Stimulated activated naive B cell treated with anti-CD40 and anti-IgM and Interleukin-4, amounts not matched to agents 10 μg/mL and 1 μg/mL and 100 μg/mL, for 72 hours (primary cell): ENCODE measurements around the gene ENPP3.
A peak's percentile ranks its signal among the peaks of the same experiment; 100 is the strongest.
"Not testable (repeated sequence)": the region's sequence is repeated elsewhere in the genome, so short reads cannot be mapped to it uniquely, and the experiment has no call there.

ENCODE experiments used
- ATAC-seq, 2 donors: fragments of 150-1000 bp; cut with Tn5 transposase; replicated peaks; 2 replicates each; pipeline ENCODE4 v1.10.0; 2021; ENCODE audit warnings: moderate library complexity in 1 of 2
- DNase-seq: peaks from one replicate; pipeline ENCODE4 v3.0.0; 2021
- H3K27ac Mint-ChIP-seq: one replicate; pipeline ENCODE4 v1.8.0; 2022; ENCODE audit warnings: mild to moderate bottlenecking, mixed read lengths
- H3K27me3 Mint-ChIP-seq, 2 donors: one replicate each; pipeline ENCODE4 v1.8.0; 2022; ENCODE audit warnings: mixed read lengths in 2 of 2
- H3K36me3 Mint-ChIP-seq, 2 donors: one replicate each; pipeline ENCODE4 v1.8.0; 2022; ENCODE audit warnings: mixed read lengths in 2 of 2, mild to moderate bottlenecking in 1 of 2
- H3K4me1 Mint-ChIP-seq, 2 donors: one replicate each; pipeline ENCODE4 v1.8.0; 2022; ENCODE audit warnings: mixed read lengths in 2 of 2, mild to moderate bottlenecking in 1 of 2
- H3K4me3 Mint-ChIP-seq, 2 donors: one replicate each; pipeline ENCODE4 v1.8.0; 2022; ENCODE audit warnings: mild to moderate bottlenecking in 2 of 2, mixed read lengths in 2 of 2, moderate library complexity in 1 of 2
- H3K9me3 Mint-ChIP-seq, 2 donors: one replicate each; pipeline ENCODE4 v1.8.0; 2022; ENCODE audit warnings: mixed read lengths in 2 of 2, mild to moderate bottlenecking in 1 of 2

The ENPP3 gene

DNA sequence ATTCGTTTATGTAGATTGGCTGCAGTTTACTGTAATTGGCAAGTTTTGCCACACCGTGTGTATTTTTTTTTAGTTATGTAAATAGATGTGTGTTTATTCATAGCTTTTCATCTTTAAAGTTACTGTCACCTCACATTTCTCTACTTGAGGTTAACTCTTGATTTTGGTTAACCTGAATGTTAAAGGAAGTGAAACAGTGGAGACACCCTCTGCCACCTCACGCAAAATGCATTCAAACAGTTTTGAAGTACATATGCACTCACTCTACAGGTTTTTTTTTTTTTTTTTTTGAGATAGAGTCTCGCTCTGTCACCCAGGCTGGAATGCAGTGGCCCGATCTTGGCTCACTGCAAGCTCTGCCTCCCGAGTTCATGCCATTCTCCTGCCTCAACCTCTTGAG, 46.4 kb downstream of the ENPP3 start:
- peak; percentile 71 for DNase-seq
- Mint-ChIP-seq H3K27me3 (no peaks in the 10 kb centered on the region), H3K27ac (peak overlapping the region; percentile 96), H3K36me3 (peaks cover 21 to 22% of the 10 kb centered on the region in 2 donors), H3K4me1 (peaks cover 33 to 70% of the 10 kb centered on the region in 2 donors), H3K9me3 (peaks cover 0 to 6% of the 10 kb centered on the region in 2 donors), H3K4me3 (peak overlapping the region; percentile 34 to 46)
- peak; percentile 64 to 75 for ATAC-seq

DNA sequence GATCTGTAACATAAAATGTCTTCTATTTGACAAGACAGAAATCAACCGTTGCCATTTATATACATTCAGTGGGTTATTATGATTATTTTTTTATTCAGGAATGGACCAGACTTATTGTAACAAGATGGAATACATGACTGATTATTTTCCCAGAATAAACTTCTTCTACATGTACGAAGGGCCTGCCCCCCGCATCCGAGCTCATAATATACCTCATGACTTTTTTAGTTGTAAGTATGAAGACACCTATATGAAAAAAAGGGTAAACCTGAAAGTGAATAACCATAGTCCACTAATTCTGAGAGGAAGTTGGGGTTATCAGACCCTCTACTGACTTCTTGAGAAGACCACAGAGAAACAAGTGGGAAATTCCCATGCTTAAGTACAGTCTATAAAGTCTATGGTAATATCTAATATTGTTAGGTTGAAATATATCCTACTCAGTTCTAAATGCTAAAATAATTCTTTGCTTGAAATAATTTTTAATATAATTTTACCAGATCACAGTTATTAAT, 48.2 kb downstream of the ENPP3 start:
- Mint-ChIP-seq H3K4me3 (no peak overlapping the region), H3K9me3 (peaks cover 0 to 6% of the 10 kb centered on the region in 2 donors), H3K4me1 (peaks cover 41 to 72% of the 10 kb centered on the region in 2 donors), H3K27me3 (no peaks in the 10 kb centered on the region), H3K27ac (peak overlapping the region; percentile 91), H3K36me3 (peaks cover 20 to 23% of the 10 kb centered on the region in 2 donors)
- DNase-seq (peak; percentile 62), ATAC-seq (peak; percentile 61 to 66)

DNA sequence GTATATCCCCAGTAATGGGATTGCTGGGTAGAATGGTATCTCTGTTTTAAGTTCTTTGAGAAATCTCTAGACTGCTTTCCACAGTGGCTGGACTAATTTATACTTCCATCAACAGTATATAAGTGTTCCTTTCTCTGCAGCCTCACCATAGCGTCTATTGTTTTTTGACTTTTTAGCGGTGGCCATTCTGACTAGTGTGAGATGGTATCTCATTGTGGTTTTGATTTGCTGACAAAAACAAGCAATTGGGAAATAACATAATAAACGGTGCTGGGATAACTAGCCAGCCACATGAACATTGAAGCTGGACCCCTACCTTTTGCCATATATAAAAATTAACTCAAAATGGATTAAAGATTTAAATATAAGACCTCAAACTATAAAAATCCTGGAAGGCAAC, 49.9 kb downstream of the ENPP3 start:
- H3K27me3 Mint-ChIP-seq, result no peaks in the 10 kb centered on the region
- H3K27ac Mint-ChIP-seq, result peak overlapping the region; percentile 92
- peaks cover 14 to 15% of the 10 kb centered on the region in 2 donors for H3K36me3 Mint-ChIP-seq
- H3K4me3 Mint-ChIP-seq, result no peak overlapping the region
- H3K9me3 Mint-ChIP-seq, result peaks cover 0 to 3% of the 10 kb centered on the region in 2 donors
- peaks cover 38 to 78% of the 10 kb centered on the region in 2 donors for H3K4me1 Mint-ChIP-seq
- no peak for ATAC-seq
- DNase-seq, result no peak

DNA sequence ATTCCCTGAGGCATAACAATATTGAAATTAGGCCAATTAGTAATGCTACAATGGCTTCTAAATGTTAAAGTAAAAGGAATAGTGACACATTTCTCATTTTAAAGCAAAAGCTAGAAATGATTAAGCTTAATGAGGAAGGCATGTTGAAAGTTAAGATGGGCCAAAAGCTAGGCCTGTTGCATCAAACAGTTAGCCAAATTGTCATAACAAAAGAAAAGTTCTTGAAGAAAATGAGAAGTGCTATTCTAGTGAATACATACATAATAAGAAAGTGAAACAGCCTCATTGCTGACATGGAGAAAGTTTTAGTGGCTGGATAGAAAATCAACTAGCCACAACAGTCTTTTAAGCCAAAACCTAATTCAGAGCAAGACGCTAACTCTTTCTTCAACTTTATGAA, 51.2 kb downstream of the ENPP3 start:
- H3K9me3 Mint-ChIP-seq, result peaks cover 0 to 3% of the 10 kb centered on the region in 2 donors
- peak overlapping the region; percentile 97 for H3K27ac Mint-ChIP-seq
- ATAC-seq, result peak; percentile 66 to 70
- DNase-seq, result peak; percentile 47
- H3K36me3 Mint-ChIP-seq, result peaks cover 11 to 15% of the 10 kb centered on the region in 2 donors
- H3K4me3 Mint-ChIP-seq, result peak overlapping the region; percentile 60 to 66
- H3K4me1 Mint-ChIP-seq, result peaks cover 35 to 73% of the 10 kb centered on the region in 2 donors
- no peaks in the 10 kb centered on the region for H3K27me3 Mint-ChIP-seq

DNA sequence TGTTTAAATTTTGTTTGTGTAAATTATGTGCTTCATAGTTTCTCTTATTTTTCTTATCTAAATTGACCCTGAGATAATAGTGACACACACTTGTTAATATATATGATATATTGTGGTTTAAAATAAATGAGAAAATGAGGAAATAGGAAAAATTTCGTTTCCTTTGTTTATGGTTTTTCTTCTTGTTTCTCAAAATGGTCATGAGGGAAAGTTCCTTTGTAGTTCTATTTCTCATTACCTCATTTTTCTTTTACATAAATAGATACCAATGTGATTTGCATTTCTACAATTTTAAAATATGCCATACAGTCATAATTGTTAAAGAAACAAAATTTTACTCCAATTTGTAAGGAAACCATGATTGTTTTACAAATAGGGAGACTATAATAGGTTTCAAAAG, 54.9 kb downstream of the ENPP3 start:
- Mint-ChIP-seq H3K27ac (peak overlapping the region; percentile 21), H3K9me3 (peaks cover 0 to 3% of the 10 kb centered on the region in 2 donors), H3K36me3 (peaks cover 13 to 20% of the 10 kb centered on the region in 2 donors), H3K4me1 (peaks cover 35 to 65% of the 10 kb centered on the region in 2 donors), H3K4me3 (peak overlapping the region in 1 of 2 donors; percentile 43), H3K27me3 (no peaks in the 10 kb centered on the region)
- DNase-seq (no peak), ATAC-seq (peak; percentile 8 to 21)

DNA sequence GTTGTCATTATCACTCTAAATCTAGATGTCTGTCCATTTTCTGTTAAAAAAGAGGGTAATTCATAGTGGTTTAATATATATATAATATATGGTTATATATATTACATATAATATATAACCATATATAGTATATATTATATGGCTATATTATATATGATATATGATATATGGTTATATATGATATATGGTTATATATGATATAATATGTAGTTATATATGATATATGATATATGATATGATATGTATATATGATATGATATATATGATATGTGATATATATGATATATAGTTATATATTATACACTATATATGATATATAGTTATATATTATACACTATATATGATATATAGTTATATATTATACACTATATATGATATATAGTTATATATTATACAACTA, 55.5 kb downstream of the ENPP3 start:
- H3K27me3 Mint-ChIP-seq, result no peaks in the 10 kb centered on the region
- H3K4me1 Mint-ChIP-seq, result peaks cover 33 to 64% of the 10 kb centered on the region in 2 donors
- peaks cover 13 to 21% of the 10 kb centered on the region in 2 donors for H3K36me3 Mint-ChIP-seq
- peaks cover 0 to 3% of the 10 kb centered on the region in 2 donors for H3K9me3 Mint-ChIP-seq
- DNase-seq (no peak), ATAC-seq (no peak)
- no peak overlapping the region for H3K4me3 Mint-ChIP-seq
- no peak overlapping the region for H3K27ac Mint-ChIP-seq

DNA sequence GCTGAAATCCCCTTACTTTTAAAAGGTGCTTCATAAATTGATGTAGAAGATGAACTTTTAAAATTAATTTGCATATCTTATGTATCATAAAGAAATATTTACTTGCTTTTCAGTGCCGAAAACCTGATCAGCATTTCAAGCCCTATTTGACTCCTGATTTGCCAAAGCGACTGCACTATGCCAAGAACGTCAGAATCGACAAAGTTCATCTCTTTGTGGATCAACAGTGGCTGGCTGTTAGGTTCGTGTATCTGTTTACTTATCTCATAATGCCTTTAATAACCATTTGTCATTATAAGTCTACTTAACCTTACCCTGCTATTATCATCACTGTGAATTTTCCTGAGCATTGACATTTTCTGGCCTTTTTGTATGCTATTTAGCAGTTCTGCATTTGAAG, 56.3 kb downstream of the ENPP3 start:
- ATAC-seq (no peak), DNase-seq (no peak)
- Mint-ChIP-seq H3K27me3 (no peaks in the 10 kb centered on the region), H3K4me1 (peaks cover 30 to 61% of the 10 kb centered on the region in 2 donors), H3K27ac (no peak overlapping the region), H3K4me3 (no peak overlapping the region), H3K9me3 (peaks cover 0 to 3% of the 10 kb centered on the region in 2 donors), H3K36me3 (peaks cover 15 to 21% of the 10 kb centered on the region in 2 donors)

DNA sequence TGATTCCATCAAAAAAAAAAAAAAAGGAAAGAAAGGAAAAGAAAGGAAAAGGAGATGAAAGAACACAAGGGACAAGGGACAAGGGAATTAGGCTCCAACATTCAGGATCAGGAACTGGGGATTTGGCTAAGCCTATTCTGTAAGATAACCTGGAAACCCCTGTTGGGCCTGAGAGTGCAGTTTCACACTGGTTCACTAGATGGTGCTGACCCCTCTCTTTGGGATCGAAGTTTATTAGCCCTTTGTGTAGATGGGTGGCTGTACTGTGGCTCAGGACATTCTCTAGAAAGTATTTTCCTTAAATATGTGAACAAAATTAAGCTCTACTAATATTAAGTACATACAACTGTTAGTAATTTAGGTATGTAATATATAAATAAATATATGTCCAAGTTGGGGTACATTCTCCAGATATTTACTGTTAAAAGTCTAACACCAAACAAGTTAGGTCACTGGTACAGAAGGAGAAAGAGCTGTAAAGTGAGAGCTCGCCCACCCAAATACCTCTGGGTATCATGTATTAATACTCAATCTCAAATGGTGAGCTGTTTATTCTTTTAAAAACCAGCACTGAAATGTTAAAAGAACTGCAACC, 57.8 kb downstream of the ENPP3 start:
- no peaks in the 10 kb centered on the region for H3K9me3 Mint-ChIP-seq
- H3K27ac Mint-ChIP-seq, result no peak overlapping the region
- H3K27me3 Mint-ChIP-seq, result no peaks in the 10 kb centered on the region
- ATAC-seq (peak; percentile 87 to 91), DNase-seq (peak; percentile 41)
- no peak overlapping the region for H3K4me3 Mint-ChIP-seq
- H3K36me3 Mint-ChIP-seq, result peaks cover 7 to 13% of the 10 kb centered on the region in 2 donors
- H3K4me1 Mint-ChIP-seq, result peaks cover 18 to 46% of the 10 kb centered on the region in 2 donors

DNA sequence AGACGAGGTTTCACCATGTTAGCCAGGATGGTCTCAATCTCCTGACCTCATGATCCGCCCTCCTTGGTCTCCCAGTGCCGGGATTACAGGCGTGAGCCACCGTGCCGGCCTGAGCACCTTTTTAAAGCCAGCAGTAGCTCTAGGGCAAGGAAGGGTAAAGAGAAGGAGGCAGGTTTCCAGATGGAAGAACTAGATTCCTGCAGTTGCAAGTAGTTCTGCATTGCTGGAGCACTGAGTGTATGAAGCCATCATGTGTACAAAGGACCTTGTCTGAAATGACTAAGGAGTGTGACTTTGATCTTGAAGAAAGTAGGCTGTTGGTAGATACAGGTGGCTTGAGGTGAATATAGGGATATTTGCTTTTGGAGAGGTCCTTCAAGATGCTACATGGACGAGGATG, 59.9 kb downstream of the ENPP3 start:
- peaks cover 11 to 26% of the 10 kb centered on the region in 2 donors for H3K4me1 Mint-ChIP-seq
- H3K36me3 Mint-ChIP-seq, result peaks cover 7 to 13% of the 10 kb centered on the region in 2 donors
- H3K27ac Mint-ChIP-seq, result no peak overlapping the region
- H3K4me3 Mint-ChIP-seq, result no peak overlapping the region
- ATAC-seq (no peak), DNase-seq (no peak)
- H3K27me3 Mint-ChIP-seq, result no peaks in the 10 kb centered on the region
- H3K9me3 Mint-ChIP-seq, result no peaks in the 10 kb centered on the region

DNA sequence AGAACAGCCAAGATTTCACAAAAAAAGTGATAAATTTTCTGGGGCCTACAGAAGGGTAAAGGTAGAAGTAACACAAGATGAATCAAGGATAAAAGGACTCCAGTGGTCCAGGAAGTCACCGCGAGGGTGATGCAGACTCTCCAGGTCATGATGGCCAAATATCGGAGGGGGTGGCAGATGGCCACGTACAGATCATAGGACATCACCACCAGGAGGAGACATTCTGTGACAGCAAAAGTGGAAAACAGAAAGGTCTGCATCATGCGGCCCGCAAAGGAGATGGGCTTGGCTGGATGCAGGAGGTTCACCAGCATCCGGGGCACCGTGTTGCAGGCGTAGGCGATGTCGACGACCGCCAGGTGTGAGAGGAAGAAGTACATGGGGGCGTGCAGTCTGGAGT, 63.7 kb downstream of the ENPP3 start:
- not testable (repeated sequence) for DNase-seq, H3K27me3 Mint-ChIP-seq, ATAC-seq, H3K27ac Mint-ChIP-seq, H3K9me3 Mint-ChIP-seq, H3K4me3 Mint-ChIP-seq
- H3K4me1 Mint-ChIP-seq, result peaks cover 6 to 14% of the 10 kb centered on the region in 2 donors
- peaks cover 5 to 13% of the 10 kb centered on the region in 2 donors for H3K36me3 Mint-ChIP-seq

DNA sequence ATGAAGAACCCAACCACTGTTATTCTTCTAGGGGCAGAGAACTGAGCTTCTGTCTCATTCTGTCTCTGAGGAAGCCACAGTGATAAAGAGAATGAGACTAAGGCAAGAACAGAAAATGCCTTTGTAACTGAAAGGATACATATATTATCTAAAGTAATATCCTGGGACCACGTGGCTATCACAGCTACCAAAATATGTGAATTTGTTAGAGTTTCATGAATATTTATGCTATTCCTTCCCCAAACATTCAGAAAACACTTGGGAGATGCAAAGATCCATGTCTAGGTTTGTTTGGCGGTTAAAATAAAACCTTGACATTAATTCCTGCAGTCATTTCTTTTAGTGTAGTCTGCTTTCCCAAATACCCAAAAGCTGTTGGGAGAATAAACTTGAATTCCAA, 66.8 kb downstream of the ENPP3 start:
- not testable (repeated sequence) for H3K9me3 Mint-ChIP-seq, H3K27me3 Mint-ChIP-seq, H3K4me3 Mint-ChIP-seq, H3K27ac Mint-ChIP-seq, H3K36me3 Mint-ChIP-seq, DNase-seq, H3K4me1 Mint-ChIP-seq, ATAC-seq

DNA sequence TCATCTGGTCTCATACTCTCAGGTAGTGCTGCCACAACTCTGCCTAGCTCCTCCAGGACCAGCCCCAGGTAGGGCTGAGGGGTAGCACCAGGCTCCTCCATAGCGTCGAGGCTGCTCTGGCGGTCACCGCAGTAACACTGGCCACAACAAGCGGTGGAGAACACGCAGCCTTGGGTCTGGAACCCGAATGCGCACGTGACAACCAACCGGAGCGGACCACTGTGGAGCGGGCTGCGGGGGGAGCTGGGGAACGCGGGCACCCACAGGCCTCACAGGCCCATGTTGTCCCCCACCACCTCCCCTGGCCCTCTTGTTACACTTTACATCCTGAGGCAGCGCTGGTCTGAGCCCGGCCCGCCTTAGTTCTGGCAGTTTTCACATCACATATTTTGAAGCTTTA, 73.8 kb downstream of the ENPP3 start, which contains the start of gene CTAGE9:
Gene CTAGE9 (minus strand): TSS at position 101 of the 400 bp plus-strand sequence. CDS start 0 bp downstream, at position 101.
- H3K9me3 Mint-ChIP-seq, H3K27ac Mint-ChIP-seq, ATAC-seq, H3K27me3 Mint-ChIP-seq, DNase-seq, H3K4me1 Mint-ChIP-seq, H3K4me3 Mint-ChIP-seq, H3K36me3 Mint-ChIP-seq: not testable (repeated sequence)

DNA sequence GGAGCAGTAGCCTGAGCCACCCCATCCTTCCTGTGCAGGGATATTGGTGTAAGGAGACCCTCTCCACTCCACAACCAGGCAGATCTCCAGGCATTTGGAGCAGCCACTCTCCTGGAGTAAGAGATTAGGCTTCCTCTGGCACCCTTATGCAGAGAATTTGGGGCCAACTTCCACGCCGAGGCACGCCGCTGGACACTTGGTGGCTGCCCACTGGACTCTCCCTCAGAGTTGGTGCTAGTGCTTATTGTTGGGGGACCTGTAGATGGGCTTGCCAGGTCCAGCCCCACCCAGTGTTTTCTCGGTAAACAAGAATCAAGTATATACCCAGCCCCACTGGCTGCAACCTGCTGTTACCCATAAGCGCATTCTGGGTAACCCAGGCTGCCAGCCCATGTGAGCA, 78.5 kb downstream of the ENPP3 start:
- not testable (repeated sequence) for H3K4me1 Mint-ChIP-seq, H3K9me3 Mint-ChIP-seq, DNase-seq, H3K36me3 Mint-ChIP-seq, H3K27ac Mint-ChIP-seq, H3K27me3 Mint-ChIP-seq, H3K4me3 Mint-ChIP-seq
- ATAC-seq, result peak in 1 of 2 donors; percentile 48

DNA sequence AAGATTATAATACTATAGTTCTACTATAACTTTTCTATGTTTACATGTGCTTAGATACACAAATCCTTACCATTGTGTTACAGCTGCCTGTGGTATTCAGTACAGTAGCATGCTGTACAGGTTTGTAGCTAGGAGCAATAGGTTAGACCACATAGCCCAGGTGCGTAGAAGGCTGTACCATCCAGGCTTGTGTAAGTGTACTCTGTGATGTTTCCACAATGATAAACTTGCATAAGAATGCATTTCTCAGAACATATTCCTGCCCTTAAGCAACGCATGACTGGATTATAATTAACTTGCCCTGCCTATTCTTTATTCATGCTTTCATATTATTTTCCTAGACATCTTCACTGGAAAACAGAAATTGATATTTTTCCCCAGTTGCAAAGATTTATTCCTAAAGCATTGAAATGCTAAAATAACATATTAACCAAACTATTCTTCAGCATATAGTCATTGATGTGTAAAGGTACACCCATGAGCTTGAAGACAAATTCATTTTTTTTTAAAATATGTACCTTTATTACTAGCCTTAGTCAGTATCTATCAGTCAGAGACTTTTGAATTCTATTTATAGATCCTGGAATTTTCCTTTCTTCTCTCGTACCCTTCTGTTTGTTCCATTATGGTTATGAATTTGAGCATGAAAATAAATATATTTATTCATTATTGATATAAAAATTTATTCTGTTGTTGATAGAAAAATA, 80.9 kb downstream of the ENPP3 start:
- no peaks in the 10 kb centered on the region for H3K9me3 Mint-ChIP-seq
- ATAC-seq (no peak), DNase-seq (no peak)
- H3K4me3 Mint-ChIP-seq, result no peak overlapping the region
- peaks cover 3 to 13% of the 10 kb centered on the region in 2 donors for H3K36me3 Mint-ChIP-seq
- H3K27ac Mint-ChIP-seq, result no peak overlapping the region
- peaks cover 0 to 4% of the 10 kb centered on the region in 2 donors for H3K4me1 Mint-ChIP-seq
- H3K27me3 Mint-ChIP-seq, result peaks cover 0 to 4% of the 10 kb centered on the region in 2 donors
